NCI-H2196 treated with DMSO at 0.1 percent for 48 hours (cell line): ENCODE measurements around the gene NQO1.

Source experiments
- DNase-seq: peaks from one replicate; lab custom pipeline; 2025; ENCODE audit not compliant: unreplicated experiment; lab: John Stamatoyannopoulos, UW

Gene NQO1

DNA sequence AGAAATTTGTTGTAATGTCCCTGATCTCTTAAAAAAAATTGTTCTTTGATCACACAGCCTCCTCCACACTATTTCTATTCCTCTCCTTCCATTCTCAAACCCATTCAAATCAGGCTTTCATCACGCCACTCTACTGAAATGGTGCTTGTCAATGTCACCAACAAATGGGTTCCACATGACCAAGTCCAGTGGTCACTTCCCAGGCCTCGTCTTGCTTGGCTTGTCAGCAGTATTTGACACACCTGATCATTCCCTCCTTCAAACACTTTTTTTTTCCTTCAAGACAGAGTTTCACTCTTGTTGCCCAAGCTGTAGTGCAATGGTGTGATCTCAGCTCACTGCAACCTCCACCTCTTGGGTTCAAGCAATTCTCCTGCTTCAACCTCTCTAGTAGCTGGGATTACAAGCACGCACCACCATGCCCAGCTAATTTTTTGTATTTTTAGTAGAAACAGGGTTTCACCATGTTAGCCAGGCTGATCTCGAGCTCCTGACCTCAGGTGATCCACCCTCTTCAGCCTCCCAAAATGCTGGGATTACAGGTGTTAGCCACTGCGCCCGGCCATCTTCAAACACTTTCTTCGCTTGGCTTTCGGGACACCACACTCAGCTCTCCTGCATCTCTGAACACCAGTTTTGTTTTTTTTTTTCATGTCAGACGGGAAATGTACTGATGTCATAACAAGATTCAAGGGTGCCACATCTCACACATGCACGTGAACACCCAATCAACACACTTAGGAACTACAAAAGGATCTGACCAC lies 18.3 kb downstream of the NQO1 start:
- DNase-seq = no peak

DNA sequence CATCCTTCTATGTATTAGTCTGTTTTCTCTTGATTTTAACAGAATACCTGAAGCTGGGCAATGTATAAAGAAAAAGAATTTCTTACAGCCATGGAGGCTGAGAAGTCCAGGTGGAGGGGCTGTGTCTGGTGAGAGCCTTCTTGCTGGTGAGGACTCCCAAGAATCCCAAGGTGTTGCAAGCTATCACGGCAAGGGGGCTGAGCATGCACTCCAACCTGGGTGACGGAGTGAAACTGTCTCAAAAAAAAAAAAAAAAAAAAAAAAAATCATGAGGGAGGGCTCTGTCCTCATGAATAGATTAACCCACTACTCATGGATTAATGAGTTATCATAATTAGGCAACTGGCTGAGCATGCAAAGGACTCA lies 19.4 kb downstream of the NQO1 start:
- no peak for DNase-seq

GRCh38 chr16:69706256-69706974 lies 19.9 kb downstream of the NQO1 start:
- DNase-seq = no peak

DNA sequence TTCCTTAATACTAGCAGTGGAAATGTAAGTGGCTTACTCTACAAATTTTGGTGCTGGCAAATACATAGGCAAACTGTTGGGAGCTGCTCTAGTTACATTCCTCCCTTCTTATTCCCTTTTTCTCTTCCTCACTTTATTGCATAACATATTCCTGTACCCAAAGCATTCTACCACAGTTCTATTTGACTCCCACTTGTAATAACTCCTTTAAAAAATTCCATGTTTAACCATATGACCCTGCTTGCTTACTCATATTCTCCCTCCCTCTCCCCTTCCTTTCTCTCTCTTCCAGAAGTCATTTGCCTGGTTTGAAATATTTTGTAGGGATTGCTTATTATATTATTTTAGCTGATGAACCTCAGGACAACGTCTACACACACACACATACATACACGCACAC lies 22.7 kb downstream of the NQO1 start:
- no peak for DNase-seq

- no peak for DNase-seq
Observed at GRCh38 chr16:69701866-69702265, 24.5 kb downstream of the NQO1 start.

- DNase-seq = no peak
Observed at GRCh38 chr16:69701452-69701851, 24.9 kb downstream of the NQO1 start.

GRCh38 chr16:69699915-69700314 lies 26.4 kb downstream of the NQO1 start:
- DNase-seq = no peak

GRCh38 chr16:69698404-69698803 lies 28.0 kb downstream of the NQO1 start:
- DNase-seq = no peak

GRCh38 chr16:69693916-69694315 lies 32.4 kb downstream of the NQO1 start:
- no peak for DNase-seq

DNA sequence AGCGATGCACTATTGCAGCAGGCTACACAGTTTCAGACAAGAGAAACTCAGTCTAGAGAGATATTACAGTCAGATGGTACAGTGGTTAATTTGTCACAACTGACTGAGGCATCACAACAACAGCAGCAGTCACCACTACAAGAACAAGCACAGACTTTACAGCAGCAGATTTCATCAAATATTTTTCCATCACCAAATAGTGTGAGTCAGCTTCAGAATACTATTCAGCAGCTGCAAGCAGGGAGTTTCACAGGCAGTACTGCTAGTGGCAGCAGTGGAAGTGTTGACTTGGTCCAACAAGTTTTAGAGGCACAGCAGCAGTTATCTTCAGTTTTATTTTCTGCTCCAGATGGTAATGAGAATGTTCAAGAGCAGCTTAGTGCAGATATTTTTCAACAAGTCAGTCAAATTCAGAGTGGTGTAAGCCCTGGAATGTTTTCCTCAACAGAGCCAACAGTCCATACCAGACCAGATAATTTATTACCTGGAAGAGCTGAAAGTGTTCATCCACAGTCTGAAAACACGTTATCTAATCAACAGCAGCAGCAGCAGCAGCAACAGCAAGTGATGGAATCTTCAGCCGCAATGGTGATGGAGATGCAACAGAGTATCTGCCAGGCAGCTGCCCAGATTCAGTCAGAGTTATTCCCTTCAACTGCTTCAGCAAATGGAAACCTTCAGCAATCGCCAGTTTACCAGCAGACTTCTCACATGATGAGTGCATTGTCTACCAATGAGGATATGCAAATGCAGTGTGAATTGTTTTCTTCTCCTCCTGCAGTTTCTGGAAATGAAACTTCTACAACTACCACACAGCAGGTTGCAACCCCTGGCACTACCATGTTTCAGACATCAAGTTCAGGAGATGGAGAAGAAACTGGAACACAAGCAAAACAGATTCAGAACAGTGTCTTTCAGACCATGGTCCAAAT lies 34.1 kb downstream of the NQO1 start:
- no peak for DNase-seq

DNA sequence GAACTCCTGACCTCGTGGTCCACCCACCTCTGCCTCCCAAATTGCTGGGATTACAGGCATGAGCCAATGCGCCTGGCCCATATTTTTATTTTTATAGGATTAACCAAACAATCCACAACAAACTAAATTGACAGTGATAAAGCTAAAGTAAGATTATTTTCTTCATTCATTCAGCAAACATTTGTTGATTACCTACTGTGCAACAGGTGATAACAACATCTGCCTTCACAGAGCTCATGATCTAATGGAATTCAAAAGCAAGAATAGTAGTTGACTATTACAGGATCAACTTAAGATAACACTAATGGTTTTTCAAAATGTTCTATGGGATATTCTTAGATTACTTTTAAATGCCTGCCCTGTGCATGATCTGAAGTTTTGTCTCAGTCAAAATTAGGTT lies 37.8 kb downstream of the NQO1 start:
- no peak for DNase-seq

DNA sequence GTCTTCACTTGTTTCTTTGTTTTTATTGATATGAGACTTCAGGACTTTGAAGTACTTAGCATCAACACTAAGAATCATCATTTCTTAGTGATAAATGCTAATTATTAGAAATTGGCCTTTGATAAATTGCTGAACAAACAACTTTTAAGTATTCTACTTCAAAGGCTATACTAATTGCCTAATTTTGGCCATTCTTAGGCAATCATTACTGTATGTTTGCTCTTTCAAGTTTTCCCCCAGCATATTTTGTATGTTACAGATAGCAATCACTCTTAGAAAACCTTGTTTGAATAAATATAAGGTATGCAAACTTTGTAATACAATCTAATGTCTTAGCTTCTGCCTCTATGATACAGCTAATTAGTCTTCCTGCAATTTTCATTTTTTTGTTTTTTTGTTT lies 46.0 kb downstream of the NQO1 start:
- DNase-seq = no peak

- no peak for DNase-seq
Observed at GRCh38 chr16:69672998-69673713, 53.2 kb downstream of the NQO1 start.

GRCh38 chr16:69672315-69672997 lies 53.9 kb downstream of the NQO1 start:
- no peak for DNase-seq

DNA sequence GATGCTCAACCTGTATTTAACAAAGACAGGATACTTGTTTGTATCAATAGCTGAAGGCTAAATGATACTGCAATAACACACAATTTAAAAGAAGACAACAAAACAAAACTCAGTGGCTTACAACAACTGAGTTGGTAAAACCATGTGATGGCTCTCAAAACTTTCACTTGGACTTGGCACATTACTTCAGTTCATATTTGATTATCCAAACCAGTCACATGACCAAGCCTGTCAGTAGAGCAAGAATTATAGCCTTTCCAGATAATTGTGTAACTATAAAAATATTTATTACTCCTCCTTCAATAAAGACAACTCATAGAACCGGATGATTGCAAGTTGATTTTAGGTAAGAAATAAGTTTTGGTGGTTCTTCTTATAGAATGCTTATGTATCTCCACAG lies 56.8 kb downstream of the NQO1 start:
- no peak for DNase-seq

- DNase-seq = no peak
Observed at GRCh38 chr16:69663846-69664245, 62.5 kb downstream of the NQO1 start.

DNA sequence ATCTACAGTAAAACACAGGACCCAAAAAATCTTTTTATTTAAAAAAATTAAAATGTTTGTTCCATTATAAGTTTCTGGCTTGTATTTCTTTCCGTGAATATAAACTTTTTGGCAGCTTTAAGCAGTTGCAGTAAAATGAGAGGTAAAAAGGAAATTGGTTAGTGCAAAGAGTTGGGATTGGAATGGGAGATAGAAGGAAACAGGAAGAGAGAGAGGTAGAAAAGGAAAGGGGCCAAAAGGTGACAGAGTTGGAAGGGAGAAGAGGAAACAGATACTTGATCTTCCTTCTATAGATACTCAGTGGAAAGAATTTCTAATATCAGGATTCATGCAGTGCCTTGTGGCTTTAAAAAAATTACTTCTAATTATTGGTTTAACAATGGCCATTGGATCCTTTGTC lies 63.5 kb downstream of the NQO1 start:
- DNase-seq = no peak

GRCh38 chr16:69660166-69660565 lies 66.2 kb downstream of the NQO1 start:
- no peak for DNase-seq
